Progenitor cell of endocrine pancreas (in vitro differentiated cells): Measurements from ENCODE around the gene CXADR. TPM values are rescaled to one million over a fixed set of nuclear protein-coding genes. Genes with fewer than 3 reads are reported as not detected.
"Not testable (repeated sequence)": the region's sequence is repeated elsewhere in the genome, so short reads cannot be mapped to it uniquely, and the experiment has no call there.

Experiments
- DNase-seq: peaks from one replicate; pipeline ENCODE4 v3.0.0; 2021; ENCODE audit warnings: low spot score; ENCODE audit not compliant: unreplicated experiment
- H3K27ac Mint-ChIP-seq: 2 replicates; pipeline ENCODE4 v1.8.0; 2021; ENCODE audit warnings: mild to moderate bottlenecking, moderate library complexity, mixed read lengths
- H3K27me3 Mint-ChIP-seq: 2 replicates; pipeline ENCODE4 v1.8.0; 2021; ENCODE audit warnings: mixed read lengths
- H3K36me3 Mint-ChIP-seq: 2 replicates; pipeline ENCODE4 v1.8.0; 2022; ENCODE audit warnings: mixed read lengths; ENCODE audit not compliant: insufficient read depth
- H3K4me1 Mint-ChIP-seq: 2 replicates; pipeline ENCODE4 v1.8.0; 2021; ENCODE audit warnings: low read depth, mixed read lengths
- H3K4me3 Mint-ChIP-seq: 2 replicates; pipeline ENCODE4 v1.8.0; 2021; ENCODE audit warnings: low read depth, mild to moderate bottlenecking, moderate library complexity, mixed read lengths
- H3K9me3 Mint-ChIP-seq: 2 replicates; pipeline ENCODE4 v1.8.0; 2021; ENCODE audit warnings: low read depth, mixed read lengths
- CTCF ChIP-seq: fragments of 200-600 bp; sonication (generic); IDR thresholded peaks from one replicate; pipeline ENCODE4 v1.5.0; 2021; ENCODE audit warnings: antibody characterized with exemption, mild to moderate bottlenecking; ENCODE audit not compliant: unreplicated experiment
- total RNA-seq: library from RNA; stranded (reverse); gene quantifications from 2 replicates; pipeline ENCODE4 v1.2.1, GENCODE V29; 2021

CXADR gene
- total RNA-seq, 1 donor from 2014 or later: 65.9 TPM

- no peak for TF ChIP-seq CTCF
- peak overlapping the region; percentile 56 for H3K27ac Mint-ChIP-seq
- DNase-seq: no peak
- H3K27me3 Mint-ChIP-seq: no peaks in the 10 kb centered on the region
- peaks cover 11% of the 10 kb centered on the region for H3K4me1 Mint-ChIP-seq
- H3K36me3 Mint-ChIP-seq: no peaks in the 10 kb centered on the region
- H3K9me3 Mint-ChIP-seq: peaks cover 3% of the 10 kb centered on the region
- no peak overlapping the region for H3K4me3 Mint-ChIP-seq
These were observed 43.1 kb upstream of the CXADR start for GRCh38 chr21:17469727-17470126.

- Mint-ChIP-seq H3K36me3 (no peaks in the 10 kb centered on the region), H3K27ac (no peak overlapping the region), H3K4me3 (no peak overlapping the region), H3K4me1 (peaks cover 12% of the 10 kb centered on the region), H3K27me3 (no peaks in the 10 kb centered on the region), H3K9me3 (peaks cover 3% of the 10 kb centered on the region)
- no peak for TF ChIP-seq CTCF
- no peak for DNase-seq
These were observed 40.7 kb upstream of the CXADR start for GRCh38 chr21:17472182-17472581.

- H3K27ac Mint-ChIP-seq: no peak overlapping the region
- H3K4me1 Mint-ChIP-seq: peaks cover 8% of the 10 kb centered on the region
- no peak for TF ChIP-seq CTCF
These were observed 40.1 kb upstream of the CXADR start for GRCh38 chr21:17472592-17473271.

GRCh38 chr21:17476006-17476405 is 36.8 kb upstream of the CXADR start:
- H3K4me1 Mint-ChIP-seq: peaks cover 4% of the 10 kb centered on the region
- peaks cover 3% of the 10 kb centered on the region for H3K9me3 Mint-ChIP-seq
- no peak overlapping the region for H3K4me3 Mint-ChIP-seq
- no peak for DNase-seq
- TF ChIP-seq CTCF: no peak
- H3K27ac Mint-ChIP-seq: no peak overlapping the region
- no peaks in the 10 kb centered on the region for H3K36me3 Mint-ChIP-seq
- H3K27me3 Mint-ChIP-seq: no peaks in the 10 kb centered on the region

More at GRCh38 chr21:17472592-17473271, 40.1 kb upstream of the CXADR start:
- H3K36me3 Mint-ChIP-seq: no peaks in the 10 kb centered on the region
- H3K4me3 Mint-ChIP-seq: no peak overlapping the region
- peaks cover 3% of the 10 kb centered on the region for H3K9me3 Mint-ChIP-seq
- DNase-seq: no peak
- no peaks in the 10 kb centered on the region for H3K27me3 Mint-ChIP-seq

GRCh38 chr21:17478156-17478555 is 34.7 kb upstream of the CXADR start:
- not testable (repeated sequence) for H3K27ac Mint-ChIP-seq, H3K36me3 Mint-ChIP-seq, H3K27me3 Mint-ChIP-seq, H3K9me3 Mint-ChIP-seq, H3K4me1 Mint-ChIP-seq, DNase-seq, H3K4me3 Mint-ChIP-seq

- TF ChIP-seq CTCF: no peak
- DNase-seq: no peak
- H3K4me3 Mint-ChIP-seq: no peak overlapping the region
- H3K4me1 Mint-ChIP-seq: peaks cover 1% of the 10 kb centered on the region
- no peaks in the 10 kb centered on the region for H3K9me3 Mint-ChIP-seq
- no peak overlapping the region for H3K27ac Mint-ChIP-seq
- no peaks in the 10 kb centered on the region for H3K27me3 Mint-ChIP-seq
- H3K36me3 Mint-ChIP-seq: no peaks in the 10 kb centered on the region
These were observed 33.2 kb upstream of the CXADR start for GRCh38 chr21:17479606-17480005.
